GM18526 (cell line): ENCODE results near the gene ERMAP.

Source experiments
- POLR2A ChIP-seq: IDR thresholded peaks from 3 replicates; pipeline ENCODE4 v1.6.1; 2011; ENCODE audit not compliant: insufficient read length; ENCODE audit errors: extremely low read depth

The ERMAP gene

GRCh38 chr1:42831273-42831672, 14.4 kb downstream of the ERMAP start:
- no peak for TF ChIP-seq POLR2A

GRCh38 chr1:42832641-42833240, 15.8 kb downstream of the ERMAP start:
- no peak for TF ChIP-seq POLR2A

GRCh38 chr1:42833981-42834380, 17.1 kb downstream of the ERMAP start:
- no peak for TF ChIP-seq POLR2A

- no peak for TF ChIP-seq POLR2A
These were observed 17.9 kb downstream of the ERMAP start for GRCh38 chr1:42834803-42835202.

GRCh38 chr1:42835422-42835821, 18.5 kb downstream of the ERMAP start:
- TF ChIP-seq POLR2A = no peak

- TF ChIP-seq POLR2A = no peak
These were observed 20.8 kb downstream of the ERMAP start for GRCh38 chr1:42837709-42838108.

GRCh38 chr1:42838482-42839190, 21.7 kb downstream of the ERMAP start:
- no peak for TF ChIP-seq POLR2A

GRCh38 chr1:42841010-42841409, 24.1 kb downstream of the ERMAP start:
- TF ChIP-seq POLR2A = no peak

GRCh38 chr1:42841440-42842147, 24.7 kb downstream of the ERMAP start:
- no peak for TF ChIP-seq POLR2A

GRCh38 chr1:42844592-42845140, 27.7 kb downstream of the ERMAP start:
- no peak for TF ChIP-seq POLR2A

GRCh38 chr1:42845193-42845592, 28.3 kb downstream of the ERMAP start:
- TF ChIP-seq POLR2A = no peak

- TF ChIP-seq POLR2A = no peak
These were observed 28.9 kb downstream of the ERMAP start for GRCh38 chr1:42845866-42846256.

GRCh38 chr1:42846257-42847110, 29.6 kb downstream of the ERMAP start, which contains the start of gene ZNF691:
ZNF691 (plus strand) TSS chr1:42846613; CDS start chr1:42849659, 3,046 bp downstream.
- peak; percentile 75 for TF ChIP-seq POLR2A

- TF ChIP-seq POLR2A = no peak
These were observed 30.2 kb downstream of the ERMAP start for GRCh38 chr1:42847111-42847595.
